ENCODE results near the gene CHTF8.

Gene CHTF8

DNA sequence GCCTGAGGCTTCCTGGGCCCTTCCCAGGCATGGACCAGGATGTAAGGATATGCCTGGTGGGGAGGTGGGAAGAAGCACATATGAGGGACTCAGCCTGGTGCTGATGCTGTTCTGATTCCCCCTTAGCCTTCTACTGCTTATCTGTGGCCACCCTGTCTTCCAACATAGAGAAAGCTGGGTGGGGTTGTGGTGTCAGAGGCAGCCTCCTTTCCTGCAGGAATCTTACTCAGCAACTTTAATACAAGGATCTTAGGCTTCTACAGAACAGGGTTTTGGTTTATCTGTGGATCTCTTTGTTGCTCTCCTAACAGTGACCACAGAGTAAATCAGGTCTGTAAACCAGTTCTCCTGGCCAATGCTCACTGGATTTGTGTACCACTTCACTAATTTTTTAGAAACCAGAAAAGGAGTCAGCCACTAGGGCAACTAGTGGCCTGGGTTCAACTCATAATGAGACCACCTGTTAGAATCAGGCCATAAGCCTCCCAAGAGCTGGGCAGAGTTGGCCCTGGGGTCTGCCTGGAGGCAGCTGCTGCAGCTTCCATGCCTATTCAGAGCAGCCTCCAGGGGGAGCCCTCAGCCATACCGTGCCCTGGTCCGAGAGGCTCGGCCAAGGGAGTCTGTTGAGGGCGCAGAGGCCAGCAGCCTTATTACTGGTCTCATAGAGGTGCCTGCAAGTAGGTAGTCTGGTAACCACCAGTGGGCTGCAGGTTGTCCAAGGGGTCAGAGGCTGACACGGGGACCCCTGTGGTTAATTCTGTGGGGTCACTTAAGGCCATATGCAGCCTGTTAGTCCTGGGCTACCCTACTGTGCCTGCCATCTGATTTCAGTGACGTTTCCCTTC lies 19.9 kb downstream of the CHTF8 start:
- peaks cover 35% of the 10 kb centered on the region for H3K27me3 Mint-ChIP-seq (ENCODE audit: low read depth)
- H3K4me3 Mint-ChIP-seq: no peak overlapping the region
- peaks cover 6% of the 10 kb centered on the region for H3K4me1 Mint-ChIP-seq
- no peaks in the 10 kb centered on the region for H3K9me3 Mint-ChIP-seq
- H3K27ac Mint-ChIP-seq: no peak overlapping the region
- peaks cover 28% of the 10 kb centered on the region for H3K36me3 Mint-ChIP-seq (ENCODE audit: low read depth)
- TF ChIP-seq, protein P1, sequence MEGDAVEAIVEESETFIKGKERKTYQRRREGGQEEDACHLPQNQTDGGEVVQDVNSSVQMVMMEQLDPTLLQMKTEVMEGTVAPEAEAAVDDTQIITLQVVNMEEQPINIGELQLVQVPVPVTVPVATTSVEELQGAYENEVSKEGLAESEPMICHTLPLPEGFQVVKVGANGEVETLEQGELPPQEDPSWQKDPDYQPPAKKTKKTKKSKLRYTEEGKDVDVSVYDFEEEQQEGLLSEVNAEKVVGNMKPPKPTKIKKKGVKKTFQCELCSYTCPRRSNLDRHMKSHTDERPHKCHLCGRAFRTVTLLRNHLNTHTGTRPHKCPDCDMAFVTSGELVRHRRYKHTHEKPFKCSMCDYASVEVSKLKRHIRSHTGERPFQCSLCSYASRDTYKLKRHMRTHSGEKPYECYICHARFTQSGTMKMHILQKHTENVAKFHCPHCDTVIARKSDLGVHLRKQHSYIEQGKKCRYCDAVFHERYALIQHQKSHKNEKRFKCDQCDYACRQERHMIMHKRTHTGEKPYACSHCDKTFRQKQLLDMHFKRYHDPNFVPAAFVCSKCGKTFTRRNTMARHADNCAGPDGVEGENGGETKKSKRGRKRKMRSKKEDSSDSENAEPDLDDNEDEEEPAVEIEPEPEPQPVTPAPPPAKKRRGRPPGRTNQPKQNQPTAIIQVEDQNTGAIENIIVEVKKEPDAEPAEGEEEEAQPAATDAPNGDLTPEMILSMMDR (IDR thresholded peaks at IDR 0.05; ENCODE audit: unreplicated experiment in 3 of 3): peak; percentile 48 to 58 (median 57)

- H3K27me3 Mint-ChIP-seq (ENCODE audit: low read depth): peaks cover 41% of the 10 kb centered on the region
- H3K4me3 Mint-ChIP-seq: no peak overlapping the region
- H3K36me3 Mint-ChIP-seq (ENCODE audit: low read depth): peaks cover 24% of the 10 kb centered on the region
- no peak overlapping the region for H3K27ac Mint-ChIP-seq
- peaks cover 6% of the 10 kb centered on the region for H3K4me1 Mint-ChIP-seq
- TF ChIP-seq, protein P1 (IDR thresholded peaks at IDR 0.05; ENCODE audit: unreplicated experiment in 3 of 3): no peak
- H3K9me3 Mint-ChIP-seq: no peaks in the 10 kb centered on the region
Measured at GRCh38 chr16:69111876-69112230, 20.5 kb downstream of the CHTF8 start.

GRCh38 chr16:69111216-69111875 lies 21.0 kb downstream of the CHTF8 start:
- Mint-ChIP-seq H3K27ac (no peak overlapping the region), H3K4me1 (peaks cover 6% of the 10 kb centered on the region), H3K9me3 (no peaks in the 10 kb centered on the region), H3K36me3 (ENCODE audit: low read depth) (peaks cover 20% of the 10 kb centered on the region), H3K27me3 (ENCODE audit: low read depth) (peaks cover 43% of the 10 kb centered on the region), H3K4me3 (no peak overlapping the region)
- TF ChIP-seq, protein P1 (IDR thresholded peaks at IDR 0.05; ENCODE audit: unreplicated experiment in 3 of 3): no peak

GRCh38 chr16:69110406-69110805 lies 22.0 kb downstream of the CHTF8 start:
- H3K36me3 Mint-ChIP-seq (ENCODE audit: low read depth): peaks cover 12% of the 10 kb centered on the region
- H3K4me1 Mint-ChIP-seq: peaks cover 10% of the 10 kb centered on the region
- H3K9me3 Mint-ChIP-seq: no peaks in the 10 kb centered on the region
- H3K27ac Mint-ChIP-seq: no peak overlapping the region
- H3K27me3 Mint-ChIP-seq (ENCODE audit: low read depth): peaks cover 49% of the 10 kb centered on the region
- peak overlapping the region in 1 of 3 experiments; percentile 11 for H3K4me3 Mint-ChIP-seq
- TF ChIP-seq, protein P1 (IDR thresholded peaks at IDR 0.05; ENCODE audit: unreplicated experiment in 3 of 3): no peak

GRCh38 chr16:69109486-69110270 lies 22.7 kb downstream of the CHTF8 start:
- Mint-ChIP-seq H3K9me3 (no peaks in the 10 kb centered on the region), H3K27ac (no peak overlapping the region), H3K4me3 (no peak overlapping the region), H3K27me3 (ENCODE audit: low read depth) (peaks cover 54% of the 10 kb centered on the region), H3K36me3 (ENCODE audit: low read depth) (peaks cover 7% of the 10 kb centered on the region), H3K4me1 (peaks cover 12% of the 10 kb centered on the region)
- TF ChIP-seq, protein P1 (IDR thresholded peaks at IDR 0.05; ENCODE audit: unreplicated experiment in 3 of 3): no peak

Measured in nephron (organoid).